Measurements from ENCODE around the gene STK32B.
"Not testable (repeated sequence)": the region's sequence is repeated elsewhere in the genome, so short reads cannot be mapped to it uniquely, and the experiment has no call there.

STK32B gene

DNA sequence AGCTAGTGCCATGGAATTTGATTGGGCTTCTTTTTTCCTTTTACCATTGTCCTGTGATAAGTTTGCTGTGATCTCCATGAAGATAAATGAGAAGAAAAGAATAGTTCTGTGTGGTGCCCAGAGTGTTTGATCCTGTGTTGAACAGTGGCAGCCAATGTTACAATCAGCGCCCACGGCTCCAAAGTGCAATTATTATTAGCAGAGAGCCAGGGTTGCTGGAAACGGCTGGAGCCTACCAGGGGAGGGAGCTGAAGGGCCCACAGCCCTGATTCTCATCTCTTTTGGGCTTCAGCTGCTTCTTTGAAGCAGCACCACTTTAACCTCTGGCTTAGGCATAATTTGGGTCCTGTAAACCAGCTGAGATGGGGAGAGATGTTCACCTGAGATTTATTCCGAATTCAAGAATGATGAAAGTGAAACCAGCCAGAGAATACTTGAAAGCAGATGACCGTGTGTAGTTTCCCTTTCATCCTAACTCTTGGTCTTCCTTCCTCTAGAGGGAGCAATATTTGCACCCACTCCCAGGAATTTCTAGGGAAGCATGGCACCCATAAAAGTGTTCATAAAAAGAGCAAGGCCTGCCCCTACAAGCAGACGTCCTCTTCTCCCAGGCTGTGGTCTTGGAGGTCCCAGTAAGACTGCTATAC, 358.8 kb downstream of the STK32B start:
- no peak for DNase-seq

DNA sequence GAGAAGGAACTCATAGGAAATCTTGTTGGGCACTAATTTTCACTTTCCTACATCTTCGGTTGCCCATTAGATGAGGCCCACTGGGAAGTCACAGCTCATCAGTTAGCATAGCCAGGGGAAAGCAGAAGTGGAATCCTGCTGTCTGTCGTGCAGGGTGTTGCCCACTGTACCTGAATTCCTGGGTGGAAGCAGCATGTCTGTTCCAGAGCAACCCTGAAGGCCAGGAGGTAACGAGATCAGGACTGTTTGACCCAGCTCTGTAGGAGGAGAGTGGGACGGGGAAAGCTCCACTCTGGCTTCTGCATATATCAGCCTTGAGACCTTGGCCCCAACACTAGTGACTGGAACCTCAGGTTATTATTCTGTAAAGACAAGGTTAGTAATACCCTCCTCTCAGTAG, 361.0 kb downstream of the STK32B start:
- no peak for DNase-seq

DNA sequence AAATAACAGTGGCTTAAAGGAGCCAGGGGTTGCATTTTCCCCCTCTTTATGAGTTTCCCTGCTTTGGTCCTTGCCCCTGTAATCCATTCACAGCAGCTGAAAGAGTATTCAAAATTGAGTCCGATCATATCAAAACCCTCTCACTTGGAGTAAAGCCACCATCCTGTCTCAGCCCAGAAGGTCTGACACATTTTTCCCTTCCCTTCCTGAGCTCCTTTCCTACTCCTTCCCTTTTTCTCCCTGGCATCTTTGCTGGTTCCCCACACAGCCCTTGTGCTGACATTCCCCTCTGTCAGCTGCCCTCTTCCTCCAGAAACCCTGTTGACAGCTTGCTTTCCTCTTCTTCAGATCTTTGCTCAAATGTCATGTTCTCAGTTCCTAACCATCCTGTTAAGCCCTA, 361.5 kb downstream of the STK32B start:
- no peak for DNase-seq

DNA sequence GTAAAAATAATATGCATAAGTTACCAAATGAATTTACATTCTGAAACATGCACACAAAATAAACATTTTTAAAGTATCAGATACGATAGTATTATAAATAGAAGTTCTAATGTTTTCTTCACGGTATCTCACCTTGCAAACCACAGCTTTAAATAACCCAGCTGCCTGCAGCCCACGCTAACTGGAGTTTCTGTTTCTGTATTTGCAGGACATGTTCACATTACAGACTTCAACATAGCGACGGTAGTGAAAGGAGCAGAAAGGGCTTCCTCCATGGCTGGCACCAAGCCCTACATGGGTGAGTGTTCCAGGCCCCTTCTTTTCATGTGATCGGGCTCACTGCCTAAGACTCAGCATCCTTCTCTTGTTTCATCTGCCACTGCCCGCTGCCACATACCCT, 365.4 kb downstream of the STK32B start:
- DNase-seq, result no peak

DNA sequence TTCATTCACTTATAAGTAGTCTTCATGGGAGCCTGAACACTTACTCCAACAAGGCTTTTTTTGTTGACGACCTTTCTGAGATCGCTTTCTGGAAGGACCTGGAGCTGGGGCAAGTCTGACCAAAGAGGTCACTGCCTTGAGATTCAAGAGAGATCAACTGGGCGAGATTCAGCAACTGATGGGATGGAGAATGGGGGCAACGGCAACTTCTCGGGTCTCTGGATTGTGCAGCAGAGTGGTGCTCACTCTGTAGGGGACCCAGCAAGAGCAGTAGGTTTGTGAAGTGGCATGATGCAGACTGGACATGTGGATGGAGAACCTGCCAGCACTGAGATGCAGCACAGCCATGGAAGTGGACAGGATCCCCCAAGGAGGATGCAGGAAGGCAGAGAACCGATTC, 369.0 kb downstream of the STK32B start:
- DNase-seq, result no peak

DNA sequence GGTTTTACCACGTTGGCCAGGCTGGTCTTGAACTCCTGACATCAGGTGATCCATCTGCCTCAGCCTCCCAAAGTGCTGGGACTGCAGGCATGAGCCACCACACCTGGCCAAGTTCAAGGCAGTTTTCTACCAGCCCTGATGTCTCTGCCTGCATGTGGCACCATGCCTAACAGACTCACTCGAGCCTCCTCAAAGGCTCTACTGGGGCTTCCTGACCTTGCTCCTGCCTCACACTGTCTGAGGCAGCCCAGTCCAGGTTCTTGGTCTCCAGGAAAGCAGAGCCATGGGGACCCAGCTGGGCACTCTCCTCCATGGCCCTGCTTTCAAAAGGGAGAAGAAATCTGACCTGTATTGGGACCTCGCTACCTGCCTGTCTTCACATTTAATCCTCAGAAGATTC, 370.1 kb downstream of the STK32B start:
- no peak for DNase-seq

DNA sequence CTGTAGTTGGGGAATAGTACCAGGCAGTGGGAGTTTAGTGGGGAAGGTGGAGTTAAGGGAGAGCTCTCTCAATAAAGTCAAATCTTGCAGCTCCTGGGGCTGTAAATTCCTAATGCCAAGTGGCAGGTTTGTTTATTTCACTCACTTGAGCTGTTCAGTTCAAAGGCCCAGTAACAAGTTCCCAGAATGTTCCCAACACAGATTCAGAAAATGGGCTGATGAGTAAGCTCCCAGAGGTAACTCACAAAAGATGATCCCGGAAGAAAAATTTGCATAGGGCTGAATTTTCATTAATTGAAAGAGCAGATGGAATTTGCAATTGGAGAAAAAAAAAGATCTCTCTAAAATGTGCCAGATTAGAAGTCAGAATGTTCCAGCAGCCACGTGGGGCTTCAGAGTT, 370.9 kb downstream of the STK32B start:
- no peak for DNase-seq

DNA sequence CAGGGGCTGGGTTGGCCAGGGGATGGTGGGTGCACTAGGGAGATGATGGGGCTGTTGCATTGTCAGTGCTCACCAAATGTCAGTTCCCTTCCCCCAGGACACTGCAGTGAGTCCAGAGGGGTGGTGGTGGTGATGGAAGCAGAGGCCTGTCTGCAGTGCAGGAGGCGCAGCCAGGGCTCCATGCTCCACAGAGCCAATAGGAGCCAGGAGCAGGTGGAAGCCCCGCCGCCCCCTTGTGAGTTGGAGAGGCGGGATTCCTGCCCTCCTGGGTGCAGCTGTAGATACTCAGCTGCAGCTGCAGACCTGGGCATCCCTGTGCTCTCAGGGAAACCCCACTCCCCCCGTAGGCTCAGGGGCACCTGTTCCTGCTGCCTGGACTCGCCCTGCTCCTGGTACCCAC, 372.4 kb downstream of the STK32B start:
- DNase-seq, result no peak

DNA sequence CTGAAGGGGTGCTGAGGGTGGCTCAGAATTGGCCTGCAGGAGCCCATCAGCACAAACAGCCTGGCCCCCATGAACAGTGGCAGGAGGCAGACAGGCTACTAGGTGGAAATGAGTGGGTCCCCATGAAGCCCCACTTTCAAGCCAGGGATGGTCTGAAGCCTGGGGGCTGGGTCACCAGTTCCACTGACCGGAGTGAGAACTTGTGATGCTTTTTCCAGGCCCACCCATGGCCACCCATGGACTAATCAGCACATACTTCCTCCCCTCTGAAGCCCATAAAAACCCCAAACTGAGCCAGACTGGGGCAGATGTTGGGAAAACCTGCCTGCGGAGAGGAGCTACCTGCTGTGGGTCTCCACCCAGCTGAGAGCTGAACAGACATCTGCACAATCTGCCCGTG, 372.9 kb downstream of the STK32B start:
- DNase-seq, result no peak

DNA sequence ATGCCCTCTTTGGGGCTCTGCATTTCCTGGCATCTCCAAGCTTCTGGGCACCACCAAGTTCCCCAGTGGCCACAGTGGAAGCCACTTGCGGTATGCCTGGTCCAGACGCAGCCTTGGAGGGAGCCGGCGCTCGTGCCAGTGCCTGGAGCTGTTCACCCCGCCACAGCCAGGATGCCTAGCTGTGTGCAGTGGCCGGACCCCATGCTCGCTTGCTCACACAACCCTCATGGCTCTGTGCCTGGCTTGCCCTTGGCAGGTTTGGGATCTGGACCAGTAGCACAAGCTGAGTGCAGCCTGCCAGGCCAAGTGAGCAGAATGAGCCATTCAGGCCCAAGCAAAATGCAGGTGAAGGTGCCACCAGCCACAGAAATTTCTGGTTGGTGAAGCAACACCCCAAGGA, 373.6 kb downstream of the STK32B start:
- no peak for DNase-seq

DNA sequence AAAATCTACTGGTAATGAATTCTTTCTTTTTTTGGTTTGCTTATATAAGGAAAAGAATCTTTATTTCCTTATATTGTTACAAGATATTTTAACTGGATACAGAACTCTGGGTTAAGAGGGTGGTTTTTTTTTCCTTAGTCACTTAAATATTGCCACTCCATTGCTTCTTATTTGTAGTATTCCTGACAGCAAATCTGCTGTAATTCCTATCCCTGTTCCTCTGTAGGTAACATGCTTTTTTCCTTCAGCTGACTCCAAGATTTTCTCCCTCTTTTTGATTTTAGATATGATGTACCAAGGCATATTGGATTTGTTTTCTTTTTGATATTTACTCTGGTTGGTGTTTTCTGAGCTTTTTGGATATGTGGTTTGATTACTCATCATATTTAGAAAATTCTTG, 378.5 kb downstream of the STK32B start:
- DNase-seq, result no peak

DNA sequence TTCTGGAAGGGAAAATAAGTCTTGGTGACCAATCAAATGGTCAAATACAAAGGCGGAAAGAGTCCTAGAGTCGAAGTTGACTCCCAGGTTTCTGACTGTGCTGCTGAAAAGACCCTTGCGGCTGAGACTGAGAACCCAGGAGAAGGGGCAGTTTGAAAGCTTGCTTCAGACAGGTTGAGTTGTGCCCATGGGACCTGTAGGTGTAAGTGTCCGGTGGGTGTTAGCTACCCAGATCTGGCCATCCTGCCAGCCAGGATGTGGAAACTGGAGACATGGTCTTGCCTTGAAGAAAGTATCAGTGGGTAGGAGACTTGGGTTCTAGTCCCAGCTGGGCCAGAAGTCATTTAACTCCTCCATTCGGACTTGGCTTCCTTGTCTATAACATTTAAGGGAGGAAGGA, 381.9 kb downstream of the STK32B start:
- DNase-seq, result no peak

DNA sequence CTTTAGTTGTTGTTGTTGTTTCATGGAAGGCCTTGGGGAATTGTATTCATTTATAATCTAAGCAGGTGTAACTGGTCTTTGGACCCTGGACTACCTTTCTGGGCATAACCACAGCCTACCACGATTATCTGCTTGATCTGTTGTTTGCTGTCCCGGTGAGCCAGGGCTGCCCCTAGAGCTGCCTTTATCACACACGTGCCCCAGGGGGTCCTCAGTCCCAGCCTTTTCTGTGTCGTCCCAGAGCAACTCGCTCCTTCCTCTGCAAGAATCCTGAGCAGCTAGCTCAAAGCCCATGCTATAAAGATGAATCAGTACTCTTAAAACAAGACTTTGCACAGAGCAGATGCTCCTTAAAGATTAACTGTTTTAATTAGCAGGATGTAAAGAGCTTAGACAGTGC, 383.9 kb downstream of the STK32B start:
- no peak for DNase-seq

DNA sequence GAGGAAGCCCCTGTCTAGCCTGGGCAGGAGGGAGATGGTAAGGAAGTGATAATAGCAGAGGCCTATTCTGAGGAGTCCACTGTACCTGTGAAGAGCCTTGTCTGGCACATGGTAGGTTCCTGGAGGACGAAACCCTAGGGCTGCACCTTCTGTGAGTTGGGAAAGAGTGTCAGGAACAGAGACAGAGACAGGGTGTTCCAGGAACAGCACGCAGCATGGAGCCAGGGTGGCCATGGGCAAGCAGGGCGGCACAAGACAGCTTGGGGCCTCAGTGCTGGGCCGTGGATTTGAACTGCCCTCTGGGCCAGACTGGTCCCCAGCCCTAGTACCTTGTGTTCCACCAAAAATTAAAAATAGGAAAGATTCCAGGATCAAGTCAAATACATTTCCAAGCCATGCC, 384.5 kb downstream of the STK32B start:
- no peak for DNase-seq

DNA sequence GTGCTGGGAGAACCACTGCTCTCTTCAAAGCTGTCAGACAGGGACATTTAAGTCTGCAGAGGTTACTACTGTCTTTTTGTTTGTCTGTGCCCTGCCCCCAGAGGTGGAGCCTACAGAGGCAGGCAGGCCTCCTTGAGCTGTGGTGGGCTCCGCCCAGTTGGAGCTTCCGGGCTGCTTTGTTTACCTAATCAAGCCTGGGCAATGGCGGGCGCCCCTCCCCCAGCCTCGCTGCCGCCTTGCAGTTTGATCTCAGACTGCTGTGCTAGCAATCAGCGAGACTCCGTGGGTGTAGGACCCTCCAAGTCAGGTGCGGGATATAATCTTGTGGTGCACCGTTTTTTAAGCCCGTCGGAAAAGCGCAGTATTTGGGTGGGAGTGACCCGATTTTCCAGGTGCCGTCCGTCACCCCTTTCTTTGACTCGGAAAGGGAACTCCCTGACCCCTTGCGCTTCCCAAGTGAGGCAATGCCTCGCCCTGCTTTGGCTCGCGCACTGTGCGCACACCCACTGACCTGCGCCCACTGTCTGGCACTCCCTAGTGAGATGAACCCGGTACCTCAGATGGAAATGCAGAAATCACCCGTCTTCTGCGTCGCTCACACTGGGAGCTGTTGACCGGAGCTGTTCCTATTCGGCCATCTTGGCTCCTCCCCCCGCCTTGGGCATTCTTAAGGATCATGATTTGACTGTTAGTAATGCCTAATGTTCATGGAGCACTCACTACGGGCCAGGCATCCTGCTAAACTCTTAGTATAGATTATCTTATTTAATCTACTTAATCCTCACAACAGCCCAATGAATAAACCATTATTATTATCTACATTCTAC, 392.9 kb downstream of the STK32B start:
- DNase-seq, result not testable (repeated sequence)

DNA sequence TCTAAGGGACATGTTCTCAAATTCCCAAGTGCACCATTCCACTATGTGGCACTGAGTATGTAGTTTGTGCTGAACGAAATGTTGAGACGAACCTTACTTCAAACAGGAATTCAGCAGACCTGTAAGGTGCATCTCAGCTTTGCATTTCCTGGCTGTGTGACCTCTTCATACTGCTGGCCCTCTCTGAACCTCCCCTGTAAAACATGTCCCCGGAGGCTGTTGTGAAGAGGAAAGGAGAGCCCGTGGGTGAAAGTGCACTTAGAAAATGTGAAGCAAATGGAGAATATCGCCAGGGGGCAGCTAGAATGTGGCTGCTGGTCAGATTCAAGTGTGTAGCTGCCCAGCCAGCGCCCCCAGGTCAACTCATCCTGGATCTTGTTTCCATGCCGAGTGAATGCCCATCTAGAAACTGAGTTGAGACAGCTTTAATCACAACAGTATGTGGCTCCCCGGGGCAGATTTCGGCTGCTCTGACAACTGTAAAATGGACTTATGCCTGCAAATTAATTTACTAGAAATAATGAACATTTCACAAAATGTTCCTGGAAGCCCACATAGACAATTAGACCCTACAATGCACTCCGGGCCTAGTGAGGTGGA, 393.7 kb downstream of the STK32B start:
- no peak for DNase-seq

DNA sequence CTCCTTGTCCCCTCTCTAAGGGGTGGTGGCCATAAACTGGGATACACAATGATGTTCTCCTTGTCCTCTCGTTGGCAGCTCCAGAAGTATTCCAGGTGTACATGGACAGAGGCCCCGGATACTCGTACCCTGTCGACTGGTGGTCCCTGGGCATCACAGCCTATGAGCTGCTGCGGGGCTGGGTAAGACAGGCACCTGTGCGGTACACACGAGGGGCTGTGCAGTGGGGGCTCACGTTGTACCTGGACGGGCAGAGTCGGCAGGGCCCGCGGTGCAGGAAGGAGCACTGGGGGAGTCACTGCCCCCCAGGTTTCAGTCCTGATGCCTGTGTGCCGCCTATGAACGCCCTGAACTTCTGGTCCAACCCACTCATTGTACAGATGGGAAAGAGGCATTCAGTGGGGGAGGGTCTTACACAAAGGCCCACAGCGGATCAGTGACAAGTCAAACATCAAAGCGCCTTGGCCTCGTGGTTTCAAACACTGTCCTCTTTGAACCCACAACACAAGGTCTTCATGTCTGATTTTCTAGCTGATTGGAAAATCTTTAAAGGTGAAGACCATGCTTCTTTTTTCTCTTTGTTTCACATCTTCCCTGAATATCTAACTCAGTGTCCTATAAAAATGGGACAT, 395.4 kb downstream of the STK32B start:
- DNase-seq, result no peak

DNA sequence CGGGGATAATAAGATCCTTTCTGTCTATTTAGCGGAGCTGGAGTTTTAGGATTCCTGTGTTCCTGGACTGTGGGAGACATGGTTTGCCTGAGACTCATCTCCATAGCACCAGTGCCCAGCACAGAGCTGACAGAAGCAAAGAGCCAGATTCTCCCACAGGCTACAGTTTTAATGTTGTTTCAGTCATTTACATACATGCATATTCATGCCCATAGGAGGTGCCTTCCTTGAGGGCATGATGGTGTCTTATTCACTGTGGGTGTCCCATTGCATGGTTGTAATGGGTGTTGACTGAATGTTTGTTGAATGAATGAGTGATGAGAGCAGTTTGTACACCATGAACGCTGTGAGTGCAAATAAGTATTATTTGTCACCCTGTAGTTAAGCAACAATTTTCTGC, 396.5 kb downstream of the STK32B start:
- DNase-seq, result no peak

DNA sequence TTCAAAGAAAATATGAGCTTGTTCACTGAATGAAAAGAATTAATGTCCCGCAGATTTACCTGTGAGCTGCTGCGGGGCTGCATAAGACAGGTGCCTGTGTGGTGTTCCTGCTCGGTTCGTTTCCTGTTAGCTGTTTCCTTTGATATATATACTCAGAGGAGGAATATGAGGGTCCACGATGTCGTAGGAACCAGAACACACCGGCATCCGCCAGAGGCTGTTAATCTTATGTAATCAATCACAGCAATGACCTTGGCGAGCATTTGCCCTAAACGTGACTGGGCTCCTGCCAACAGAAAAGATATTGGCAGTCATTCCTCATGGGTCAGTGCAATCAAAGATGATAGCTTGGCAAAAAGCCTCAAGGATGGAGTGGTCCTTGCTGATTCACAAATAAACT, 396.9 kb downstream of the STK32B start:
- no peak for DNase-seq

DNA sequence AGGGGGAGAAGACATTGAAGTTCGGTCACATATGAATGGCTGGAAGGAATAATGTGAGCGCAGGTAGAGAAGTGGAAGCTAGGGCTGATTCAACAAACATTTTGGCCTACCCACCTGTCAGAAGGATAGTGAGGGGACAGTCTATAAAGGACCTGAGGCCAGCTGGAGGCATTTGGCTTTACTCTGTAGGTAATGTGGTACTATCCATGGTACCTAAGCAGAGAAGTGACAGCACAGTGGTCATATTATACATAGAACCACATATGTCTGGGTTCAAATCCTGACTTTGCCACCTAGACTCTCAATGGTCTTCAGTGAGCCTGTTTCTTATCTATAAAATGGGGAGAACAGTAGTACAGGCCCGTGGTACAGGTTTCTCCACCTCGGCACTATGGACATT, 400.0 kb downstream of the STK32B start:
- DNase-seq, result no peak

DNA sequence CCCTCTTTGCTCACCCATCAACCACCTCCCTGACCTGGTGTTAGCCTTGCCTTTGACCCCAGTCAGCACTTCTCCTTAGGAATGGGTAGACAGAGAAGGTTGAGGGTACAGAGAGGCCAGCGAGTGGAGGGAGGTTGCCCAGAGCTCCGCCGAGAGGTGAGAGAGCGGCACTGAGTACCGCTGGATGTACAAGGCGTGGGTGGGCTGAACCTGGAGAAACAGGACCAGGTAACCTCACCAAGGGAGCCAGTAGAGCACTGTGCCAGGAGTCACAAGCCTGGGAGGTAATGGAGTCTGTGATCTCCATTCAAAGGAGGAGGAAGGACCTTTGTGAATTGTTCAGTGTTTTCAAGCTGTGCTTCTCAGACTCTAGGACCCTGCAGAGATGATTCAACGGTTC, 400.9 kb downstream of the STK32B start:
- no peak for DNase-seq

DNA sequence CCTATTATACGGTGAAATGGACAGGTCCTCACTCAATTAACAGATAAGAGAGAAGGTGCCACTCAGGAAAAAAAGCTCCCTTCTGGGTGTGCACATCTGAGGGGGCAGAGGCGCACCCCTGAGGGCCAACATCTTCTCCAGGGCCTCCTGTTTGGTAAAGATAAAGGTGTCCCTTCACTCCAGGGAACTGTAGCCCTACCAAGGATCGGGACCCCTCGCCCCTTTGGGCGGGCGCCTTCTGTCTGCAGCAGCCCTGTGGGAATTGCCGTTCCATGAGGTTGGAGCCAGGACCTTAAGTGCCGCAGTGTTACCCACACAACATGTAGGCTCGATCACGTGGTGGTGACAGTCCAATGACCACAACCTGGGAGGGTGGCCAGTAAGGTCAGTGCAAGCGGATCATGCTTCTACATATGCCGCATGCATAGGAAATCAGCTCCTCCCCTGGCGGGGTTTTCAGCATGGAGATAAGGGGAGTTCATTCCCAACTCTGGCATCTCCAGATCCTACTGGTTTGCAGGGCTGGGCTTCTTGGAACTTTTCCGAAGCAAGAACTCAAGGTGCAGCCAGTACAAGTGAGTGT, 403.8 kb downstream of the STK32B start:
- no peak for DNase-seq

DNA sequence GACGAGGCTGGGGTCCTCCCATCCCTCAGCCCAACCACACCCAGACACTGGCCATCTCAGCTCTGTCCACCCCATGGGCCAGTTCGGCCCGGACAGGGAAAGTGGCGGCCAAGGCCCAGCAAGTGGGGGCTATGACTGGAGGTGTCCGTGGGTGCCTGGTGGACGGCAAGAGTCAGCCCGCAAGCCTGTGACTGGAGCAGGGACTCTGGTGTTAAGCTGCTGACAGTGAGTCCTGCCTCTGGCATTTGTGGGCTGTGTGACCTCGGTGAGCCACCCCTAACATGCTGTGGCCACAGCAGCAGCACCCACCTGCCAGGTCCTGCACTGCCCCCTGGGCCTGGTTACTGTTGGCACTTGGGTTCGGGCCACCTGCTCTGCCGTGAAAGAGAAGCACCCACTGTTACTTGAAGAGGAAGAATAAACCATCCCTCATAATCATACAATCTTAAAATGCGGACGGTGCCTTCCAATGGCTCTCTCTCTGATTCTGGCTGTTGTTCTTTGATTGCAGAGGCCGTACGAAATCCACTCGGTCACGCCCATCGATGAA, 405.1 kb downstream of the STK32B start:
- no peak for DNase-seq
